ENCODE results near the gene GABRA5. TPM values are rescaled to one million over a fixed set of nuclear protein-coding genes. Genes with fewer than 3 reads are reported as not detected.

Gene GABRA5
- total and polyA plus RNA-seq, 10 of the 15 experiments (the other 5 are each of a cell fraction or from before 2014, with no cell fraction given): 0.10 TPM; not detected in 9

DNA sequence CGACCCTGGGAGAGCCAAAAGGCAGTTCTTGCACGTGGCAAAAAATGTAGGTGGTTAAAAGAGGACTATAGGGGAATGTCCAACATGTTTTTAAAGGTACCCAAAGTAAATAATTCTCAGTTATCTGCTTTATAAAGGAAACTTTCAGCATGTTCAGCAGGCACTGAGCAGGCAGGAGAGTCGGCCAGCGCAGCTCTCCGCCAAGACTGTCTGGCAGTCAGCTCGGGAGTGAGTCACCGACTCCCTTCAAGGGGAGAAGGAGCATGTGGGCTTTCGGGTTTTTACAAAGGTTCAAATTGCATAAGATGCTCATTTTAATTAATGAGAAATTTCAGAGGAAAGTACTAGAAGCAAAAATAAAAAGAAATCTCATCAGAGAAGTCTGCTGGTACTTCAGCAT lies 7.0 kb downstream of the GABRA5 start:
- RAD21 ChIA-PET (ENCODE audit: unreplicated experiment): no interaction called here
- BruUV-seq (replicated peaks): no TSS peak
- Histone ChIP-seq H3K79me2 (ENCODE audit: control insufficient read depth, insufficient read depth, low read length) (no peaks in the 10 kb centered on the region), H3K9me3 (replicated peaks; ENCODE audit: control insufficient read depth, insufficient read depth, low read length) (no peaks in the 10 kb centered on the region), H4K20me1 (ENCODE audit: control insufficient read depth, insufficient read depth) (no peaks in the 10 kb centered on the region), H3K4me3 (no peak overlapping the region), H3K27me3 (replicated peaks in 1 of 2; ENCODE audit: control insufficient read depth in 2 of 2, insufficient read depth in 2 of 2, low read length in 1 of 2) (no peaks in the 10 kb centered on the region), H3K9ac (ENCODE audit: control insufficient read depth, insufficient read depth, low read length) (no peak overlapping the region), H3K4me2 (ENCODE audit: control insufficient read depth, insufficient read depth) (no peak overlapping the region), H2AFZ (ENCODE audit: control insufficient read depth, low read depth, low read length) (no peak overlapping the region), H3K27ac (ENCODE audit: control insufficient read depth, insufficient read depth) (no peak overlapping the region), H3K4me1 (ENCODE audit: control insufficient read depth, insufficient read depth, low read length) (no peaks in the 10 kb centered on the region), H3K36me3 (ENCODE audit: control insufficient read depth in 2 of 2, insufficient read depth in 2 of 2, low read length in 1 of 2) (no peaks in the 10 kb centered on the region)
- no peak for ATAC-seq
- WGBS (ENCODE audit: insufficient coverage, insufficient replicate concordance, low lambda C conversion rate, missing lambda C conversion rate): 17% methylated on average over 8 of the region's 8 CpGs
- CTCF ChIA-PET: no interaction called here
- TF ChIP-seq WRNIP1 (IDR thresholded peaks at IDR 0.05; ENCODE audit: borderline replicate concordance, low read depth, low read length): no peak
- TF ChIP-seq, protein P1, sequence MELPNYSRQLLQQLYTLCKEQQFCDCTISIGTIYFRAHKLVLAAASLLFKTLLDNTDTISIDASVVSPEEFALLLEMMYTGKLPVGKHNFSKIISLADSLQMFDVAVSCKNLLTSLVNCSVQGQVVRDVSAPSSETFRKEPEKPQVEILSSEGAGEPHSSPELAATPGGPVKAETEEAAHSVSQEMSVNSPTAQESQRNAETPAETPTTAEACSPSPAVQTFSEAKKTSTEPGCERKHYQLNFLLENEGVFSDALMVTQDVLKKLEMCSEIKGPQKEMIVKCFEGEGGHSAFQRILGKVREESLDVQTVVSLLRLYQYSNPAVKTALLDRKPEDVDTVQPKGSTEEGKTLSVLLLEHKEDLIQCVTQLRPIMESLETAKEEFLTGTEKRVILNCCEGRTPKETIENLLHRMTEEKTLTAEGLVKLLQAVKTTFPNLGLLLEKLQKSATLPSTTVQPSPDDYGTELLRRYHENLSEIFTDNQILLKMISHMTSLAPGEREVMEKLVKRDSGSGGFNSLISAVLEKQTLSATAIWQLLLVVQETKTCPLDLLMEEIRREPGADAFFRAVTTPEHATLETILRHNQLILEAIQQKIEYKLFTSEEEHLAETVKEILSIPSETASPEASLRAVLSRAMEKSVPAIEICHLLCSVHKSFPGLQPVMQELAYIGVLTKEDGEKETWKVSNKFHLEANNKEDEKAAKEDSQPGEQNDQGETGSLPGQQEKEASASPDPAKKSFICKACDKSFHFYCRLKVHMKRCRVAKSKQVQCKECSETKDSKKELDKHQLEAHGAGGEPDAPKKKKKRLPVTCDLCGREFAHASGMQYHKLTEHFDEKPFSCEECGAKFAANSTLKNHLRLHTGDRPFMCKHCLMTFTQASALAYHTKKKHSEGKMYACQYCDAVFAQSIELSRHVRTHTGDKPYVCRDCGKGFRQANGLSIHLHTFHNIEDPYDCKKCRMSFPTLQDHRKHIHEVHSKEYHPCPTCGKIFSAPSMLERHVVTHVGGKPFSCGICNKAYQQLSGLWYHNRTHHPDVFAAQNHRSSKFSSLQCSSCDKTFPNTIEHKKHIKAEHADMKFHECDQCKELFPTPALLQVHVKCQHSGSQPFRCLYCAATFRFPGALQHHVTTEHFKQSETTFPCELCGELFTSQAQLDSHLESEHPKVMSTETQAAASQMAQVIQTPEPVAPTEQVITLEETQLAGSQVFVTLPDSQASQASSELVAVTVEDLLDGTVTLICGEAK (IDR thresholded peaks at IDR 0.05; ENCODE audit: borderline replicate concordance): no peak
- no peak for DNase-seq (ENCODE audit: low read depth, low spot score)
- no peak for FAIRE-seq
- SMC1A ChIA-PET (ENCODE audit: uncharacterized antibody, unreplicated experiment): no interaction called here
- in situ Hi-C loops (cut with MboI): loop anchor here (25.0 kb wide), 1 partner anchor 1362 kb away; no protein-coding TSS in a partner anchor
- POLR2A ChIA-PET: no interaction called here
- intact Hi-C loops (cut with micrococcal nuclease; ENCODE audit: unreplicated experiment): no loop called here

All from GM12878 (cell line).